GM23248 (cell line): ENCODE measurements around the gene PRSS22. TPM values are rescaled to one million over a fixed set of nuclear protein-coding genes. Genes with fewer than 3 reads are reported as not detected.

Source experiments
- DNase-seq: peaks from one replicate; pipeline ENCODE4 v3.0.0-alpha.2; 2015
- H2AFZ ChIP-seq: fragments of 200-600 bp; sonication (generic); 2 replicates; pipeline ENCODE4 v1.6.1; 2016; ENCODE audit warnings: antibody characterized with exemption
- H3F3A ChIP-seq: fragments of 200-600 bp; sonication (generic); 2 replicates; pipeline ENCODE4 v1.6.1; 2016; ENCODE audit warnings: mild to moderate bottlenecking, antibody characterized with exemption, mixed run types; ENCODE audit not compliant: insufficient read depth
- H3K27ac ChIP-seq: fragments of 200-600 bp; sonication (generic); 2 replicates; pipeline ENCODE4 v1.5.1; 2016; ENCODE audit warnings: mild to moderate bottlenecking
- H3K27me3 ChIP-seq: fragments of 200-600 bp; sonication (generic); replicated peaks from 2 replicates; pipeline ENCODE4 v1.6.1; 2016; ENCODE audit warnings: mild to moderate bottlenecking; ENCODE audit not compliant: insufficient read depth
- H3K36me3 ChIP-seq: fragments of 200-600 bp; sonication (generic); 2 replicates; pipeline ENCODE4 v1.6.1; 2016; ENCODE audit warnings: low read depth, mild to moderate bottlenecking
- H3K4me1 ChIP-seq: fragments of 200-600 bp; sonication (generic); 2 replicates; pipeline ENCODE4 v1.6.1; 2016; ENCODE audit warnings: mild to moderate bottlenecking; ENCODE audit not compliant: insufficient read depth
- H3K4me2 ChIP-seq: fragments of 200-600 bp; sonication (generic); one replicate; pipeline ENCODE4 v1.6.1; 2016; ENCODE audit warnings: mild to moderate bottlenecking; ENCODE audit not compliant: unreplicated experiment
- H3K4me3 ChIP-seq: fragments of 200-600 bp; sonication (generic); 2 replicates; pipeline ENCODE4 v1.5.1; 2016; ENCODE audit warnings: mild to moderate bottlenecking
- H3K79me2 ChIP-seq: fragments of 200-600 bp; sonication (generic); 2 replicates; pipeline ENCODE4 v1.6.1; 2016; ENCODE audit warnings: mild to moderate bottlenecking; ENCODE audit not compliant: insufficient read depth
- H3K9ac ChIP-seq: fragments of 200-600 bp; sonication (generic); 2 replicates; pipeline ENCODE4 v1.6.1; 2016; ENCODE audit warnings: mild to moderate bottlenecking
- H3K9me2 ChIP-seq: fragments of 200-600 bp; sonication (generic); 2 replicates; pipeline ENCODE4 v1.6.1; 2016; ENCODE audit warnings: mixed run types, mild to moderate bottlenecking, moderate library complexity; ENCODE audit not compliant: insufficient read depth
- H3K9me3 ChIP-seq: fragments of 200-600 bp; sonication (generic); one replicate; pipeline ENCODE4 v1.6.1; 2017; ENCODE audit warnings: low read depth
- H4K20me1 ChIP-seq: fragments of 200-600 bp; sonication (generic); 2 replicates; pipeline ENCODE4 v1.6.0; 2016; ENCODE audit not compliant: insufficient read depth
- EZH2 ChIP-seq: fragments of 200-600 bp; sonication (generic); IDR thresholded peaks from 2 replicates; pipeline ENCODE4 v1.6.1; 2018; ENCODE audit warnings: antibody characterized with exemption, mild to moderate bottlenecking; ENCODE audit not compliant: insufficient read depth, poor library complexity, severe bottlenecking
- EZH2phosphoT487 ChIP-seq: fragments of 200-600 bp; sonication (generic); IDR thresholded peaks from 2 replicates; pipeline ENCODE4 v1.6.1; 2018; ENCODE audit warnings: antibody characterized with exemption, moderate library complexity, mild to moderate bottlenecking, low read depth; ENCODE audit not compliant: insufficient read depth
- WGBS, 2 experiments: methylation state at CpG; one replicate each; pipeline ENCODE4 v1.1.6; 2015 to 2017; ENCODE audit warnings: low lambda C conversion rate in 2 of 2, low coverage in 1 of 2; ENCODE audit errors: missing lambda C conversion rate in 2 of 2; 5-methylcytosine and 5-hydroxymethylcytosine counted together
- in situ Hi-C: fragments of 300-500 bp; cut with MboI; formaldehyde crosslinking; loops from 2 replicates; pipeline ENCODE4 v1.15.0; 2020
- polyA plus RNA-seq: library from polyadenylated mRNA; unstranded; fragments of >200 nt; fragmentation: Nextera tagmentation; extraction: Ambion mirVana; gene quantifications from 2 replicates; pipeline ENCODE4 v1.2.1, GENCODE V29; 2016
- total RNA-seq: library from RNA; depleted of rRNA; stranded (reverse); fragments of >200 nt; shearing (Covaris generic); gene quantifications from 2 replicates; pipeline ENCODE4 v1.2.3, GENCODE V29; 2014

Gene PRSS22
- total and polyA plus RNA-seq, 2 experiments from 2014 or later: not detected

- Histone ChIP-seq H3K27me3 (peaks cover 29% of the 10 kb centered on the region), H3K9me2 (no peaks in the 10 kb centered on the region), H3K79me2 (no peaks in the 10 kb centered on the region), H3K9me3 (no peaks in the 10 kb centered on the region), H3K4me3 (no peak overlapping the region), H3K4me1 (no peaks in the 10 kb centered on the region), H3F3A (no peaks in the 10 kb centered on the region; the same call in 1 of the 2 replicates), H3K4me2 (no peak overlapping the region), H2AFZ (no peak overlapping the region), H3K27ac (no peak overlapping the region), H3K36me3 (no peaks in the 10 kb centered on the region), H4K20me1 (no peaks in the 10 kb centered on the region), H3K9ac (no peak overlapping the region)
- in situ Hi-C loops: no loop called here
- TF ChIP-seq EZH2 (no peak), EZH2phosphoT487 (no peak)
- DNase-seq: no peak
- WGBS, 2 experiments: 55% methylated on average over 18 to 19 of the region's 19 CpGs
Measured at GRCh38 chr16:2826591-2827373, 31.2 kb downstream of the PRSS22 start.

DNA sequence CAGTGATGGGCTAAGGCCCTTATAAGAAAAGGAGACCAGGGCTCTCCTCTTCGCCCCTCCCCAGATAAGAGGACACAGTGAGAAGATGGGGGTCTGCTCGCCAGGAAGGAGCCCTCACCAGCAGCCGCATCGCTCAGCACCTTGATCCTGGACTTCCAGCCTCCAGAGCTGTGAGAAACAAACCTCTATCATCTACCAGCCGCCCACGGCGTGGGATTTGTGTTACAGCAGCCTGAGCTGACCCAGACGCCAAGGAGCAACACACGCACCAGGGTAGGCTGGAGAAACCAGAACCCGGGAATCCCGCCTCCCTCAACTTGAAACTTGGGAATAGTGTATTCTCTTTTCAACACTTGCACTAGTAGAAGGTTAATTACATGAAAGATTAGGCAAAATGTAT, 32.1 kb downstream of the PRSS22 start:
- H3K79me2 ChIP-seq: no peaks in the 10 kb centered on the region
- WGBS, 2 experiments: 55 to 57% methylated on average over 11 of the region's 11 CpGs
- in situ Hi-C loops: no loop called here
- H3K4me1 ChIP-seq: no peaks in the 10 kb centered on the region
- TF ChIP-seq EZH2 (no peak), EZH2phosphoT487 (no peak)
- H2AFZ ChIP-seq: no peak overlapping the region
- no peaks in the 10 kb centered on the region; the same call in 1 of the 2 replicates for H3F3A ChIP-seq
- no peak overlapping the region for H3K4me3 ChIP-seq
- no peak overlapping the region for H3K27ac ChIP-seq
- H3K36me3 ChIP-seq: no peaks in the 10 kb centered on the region
- peaks cover 34% of the 10 kb centered on the region for H3K27me3 ChIP-seq
- no peak for DNase-seq
- no peaks in the 10 kb centered on the region for H3K9me3 ChIP-seq
- no peak overlapping the region for H3K4me2 ChIP-seq
- H4K20me1 ChIP-seq: no peaks in the 10 kb centered on the region
- no peak overlapping the region for H3K9ac ChIP-seq
- H3K9me2 ChIP-seq: no peaks in the 10 kb centered on the region

DNA sequence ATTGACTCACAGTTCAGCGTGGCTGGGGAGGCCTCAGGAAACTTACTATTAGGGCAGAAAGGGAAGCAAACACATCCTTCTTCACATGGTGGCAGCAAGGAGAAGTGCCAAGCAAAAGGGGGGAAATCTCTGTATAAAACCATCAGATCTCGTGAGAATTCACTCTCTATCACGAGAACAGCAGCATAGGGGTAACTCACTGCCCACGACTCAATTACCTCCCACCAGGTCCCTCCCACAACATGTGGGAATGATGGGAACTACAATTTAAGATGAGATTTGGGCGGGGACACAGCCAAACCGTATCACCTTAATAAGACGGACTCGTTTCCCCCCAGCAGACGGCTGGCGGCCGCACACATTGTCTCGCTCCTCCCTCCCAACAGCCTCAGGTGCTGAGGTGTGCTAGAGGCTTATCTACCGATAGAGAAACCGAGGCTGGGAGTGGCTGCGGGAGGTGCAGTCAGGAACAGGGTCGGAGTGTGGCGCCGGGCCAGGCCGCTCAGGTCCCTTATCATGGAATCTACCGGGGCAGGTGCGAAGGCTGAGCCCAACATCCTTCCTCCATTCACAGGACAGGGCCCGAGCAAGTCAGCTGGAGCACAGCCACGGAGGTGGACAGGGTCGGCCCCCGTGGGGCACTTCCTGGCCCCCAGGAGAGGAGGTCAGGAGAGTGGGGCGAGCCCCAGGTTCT, 32.8 kb downstream of the PRSS22 start:
- no peak overlapping the region for H3K27ac ChIP-seq
- no peak overlapping the region for H3K4me3 ChIP-seq
- TF ChIP-seq EZH2phosphoT487 (no peak), EZH2 (no peak)
- no peaks in the 10 kb centered on the region for H3K79me2 ChIP-seq
- no peaks in the 10 kb centered on the region for H3K9me3 ChIP-seq
- H3K36me3 ChIP-seq: no peaks in the 10 kb centered on the region
- H3K9me2 ChIP-seq: no peaks in the 10 kb centered on the region
- H3K9ac ChIP-seq: no peak overlapping the region
- in situ Hi-C loops: no loop called here
- DNase-seq: no peak
- no peak overlapping the region for H3K4me2 ChIP-seq
- no peak overlapping the region for H2AFZ ChIP-seq
- no peaks in the 10 kb centered on the region; the same call in 1 of the 2 replicates for H3F3A ChIP-seq
- no peaks in the 10 kb centered on the region for H4K20me1 ChIP-seq
- H3K4me1 ChIP-seq: no peaks in the 10 kb centered on the region
- H3K27me3 ChIP-seq: peaks cover 35% of the 10 kb centered on the region
- WGBS, 2 experiments: 59 to 63% methylated on average over 20 to 26 of the region's 26 CpGs

DNA sequence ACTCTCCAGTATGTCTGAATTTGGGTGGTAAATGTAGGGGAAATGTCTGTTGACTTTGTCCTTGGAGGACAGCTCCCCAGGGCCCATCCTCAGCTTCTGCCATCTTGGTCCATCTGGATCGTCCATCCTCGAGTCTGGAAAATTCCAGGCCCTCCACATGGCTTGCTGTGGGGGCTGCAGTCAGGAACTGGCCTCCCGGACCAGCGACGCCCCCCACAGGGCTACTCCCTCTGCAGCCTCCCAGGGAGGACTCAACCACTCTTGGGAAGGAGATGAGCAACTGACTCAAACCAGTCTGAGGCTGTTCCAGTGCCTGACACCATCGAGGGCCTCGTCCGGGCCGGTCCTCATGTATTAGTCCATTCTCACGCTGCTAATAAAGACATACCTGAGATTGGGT, 33.3 kb downstream of the PRSS22 start:
- 71 to 74% methylated on average over 10 of the region's 10 CpGs for WGBS, 2 experiments
- no peaks in the 10 kb centered on the region for H3K4me1 ChIP-seq
- no peak for TF ChIP-seq EZH2
- TF ChIP-seq EZH2phosphoT487: no peak

More for the DNA sequence above, 33.3 kb downstream of the PRSS22 start:
- Histone ChIP-seq H2AFZ (no peak overlapping the region), H3K4me2 (no peak overlapping the region), H3K27ac (no peak overlapping the region), H3K79me2 (no peaks in the 10 kb centered on the region), H3K9ac (no peak overlapping the region), H3K27me3 (peaks cover 35% of the 10 kb centered on the region), H3K36me3 (no peaks in the 10 kb centered on the region), H4K20me1 (no peaks in the 10 kb centered on the region), H3F3A (no peaks in the 10 kb centered on the region; the same call in 1 of the 2 replicates), H3K9me3 (no peaks in the 10 kb centered on the region), H3K9me2 (no peaks in the 10 kb centered on the region), H3K4me3 (no peak overlapping the region)
- no peak for DNase-seq
- in situ Hi-C loops: no loop called here
